NOMO-1 treated with dmso at 0.1 percent for 144 hours (cell line): Measurements from ENCODE around the gene PLA2G2C.
"Not testable (repeated sequence)": the region's sequence is repeated elsewhere in the genome, so short reads cannot be mapped to it uniquely, and the experiment has no call there.

Experiments
- DNase-seq: peaks from one replicate; lab custom pipeline; 2025; ENCODE audit not compliant: unreplicated experiment; lab: John Stamatoyannopoulos, UW

PLA2G2C gene

DNA sequence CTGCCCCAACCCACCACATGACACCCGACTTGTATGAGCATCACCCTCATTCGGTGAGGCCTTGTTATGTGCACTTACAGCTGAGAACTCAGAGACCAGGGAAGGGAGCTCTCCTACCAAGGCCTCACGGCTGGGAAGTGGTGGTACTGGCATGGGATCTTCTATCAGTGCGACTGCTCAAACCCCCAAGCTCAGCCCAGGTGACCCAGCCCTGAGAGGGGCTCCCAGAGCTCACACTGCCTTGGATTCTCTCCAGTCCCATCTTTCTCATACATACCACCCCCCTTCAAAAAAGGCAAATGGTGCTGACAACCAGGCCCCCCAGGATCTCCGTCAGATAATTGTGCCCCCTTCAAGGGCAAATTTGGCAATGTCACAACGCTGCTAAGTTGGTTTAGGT is 48.0 kb downstream of the PLA2G2C start:
- DNase-seq, result no peak

DNA sequence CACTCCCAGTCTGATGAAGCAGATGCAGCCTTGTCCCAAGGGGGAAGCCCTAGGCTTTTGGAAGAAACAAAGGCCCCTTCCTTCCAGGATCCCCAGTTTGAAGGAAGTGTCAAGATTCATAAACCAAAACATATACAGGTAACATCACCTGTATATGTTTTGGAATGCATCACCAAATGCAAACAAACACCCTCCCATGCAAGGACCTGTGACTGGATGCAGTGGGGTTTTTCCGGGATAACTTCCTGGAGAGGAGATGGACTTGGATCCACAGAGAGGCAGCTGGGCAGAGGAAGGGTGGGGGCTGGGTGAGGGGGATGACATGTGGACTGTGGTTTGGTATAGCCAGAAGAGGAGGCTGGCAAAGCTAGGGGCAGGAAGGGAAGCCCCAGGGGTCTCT is 48.7 kb downstream of the PLA2G2C start:
- no peak for DNase-seq

DNA sequence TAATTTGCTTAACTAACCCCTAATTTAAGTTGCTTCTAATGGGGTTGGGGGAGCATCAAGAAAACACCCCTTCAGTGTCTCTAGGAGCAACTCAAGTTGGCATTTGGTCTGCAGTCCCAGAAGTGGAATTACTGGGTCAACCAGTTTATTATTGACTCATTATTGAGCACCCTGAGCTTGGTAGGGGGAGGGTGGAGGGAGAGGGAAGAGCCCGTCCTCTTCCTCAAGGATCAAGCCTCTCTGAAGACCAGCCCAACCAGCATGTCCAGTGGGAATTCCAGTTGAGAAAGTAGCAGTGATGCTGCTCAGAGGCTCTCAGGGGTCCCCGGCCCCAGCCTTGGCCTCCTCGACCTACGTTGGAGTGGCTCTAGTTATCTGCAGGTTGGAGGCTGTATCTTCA is 49.3 kb downstream of the PLA2G2C start:
- no peak for DNase-seq

DNA sequence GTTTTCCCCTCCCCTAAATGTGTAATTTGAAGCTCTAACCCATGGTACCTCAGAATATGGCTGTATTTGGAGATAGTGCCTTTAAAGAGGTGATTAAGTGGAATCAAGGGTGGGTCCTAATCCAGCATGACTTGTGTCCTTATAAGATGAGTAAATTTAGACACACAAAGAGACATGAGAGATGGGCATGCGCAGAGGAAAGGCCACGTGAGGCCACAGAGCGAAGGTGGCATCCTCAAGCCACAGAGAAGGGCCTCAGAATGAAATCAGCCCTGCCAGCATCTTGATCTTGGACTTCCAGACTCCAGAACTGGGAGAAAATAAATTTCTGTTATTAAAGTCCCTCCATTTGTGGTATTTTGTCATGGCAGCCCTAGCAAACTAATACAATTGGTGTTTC is 50.1 kb downstream of the PLA2G2C start:
- no peak for DNase-seq

DNA sequence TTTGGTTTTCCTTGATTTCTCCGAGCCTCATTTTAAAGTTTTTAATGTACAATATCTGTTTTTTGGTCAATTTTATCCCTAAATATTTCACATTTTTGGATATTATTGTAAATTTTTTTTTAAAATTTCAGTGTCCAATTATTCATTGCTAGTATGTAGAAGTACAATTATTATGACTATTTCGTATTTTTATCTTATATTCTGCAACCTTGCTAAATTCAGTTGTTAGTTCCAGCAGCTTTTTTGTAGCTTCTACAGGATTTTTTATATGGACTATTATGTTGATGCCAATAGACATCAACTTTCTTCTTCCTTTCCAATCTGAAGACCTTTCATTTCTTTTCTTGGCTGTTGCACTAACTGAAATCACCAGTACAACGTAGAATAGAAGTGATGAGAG is 51.3 kb downstream of the PLA2G2C start:
- DNase-seq, result no peak

DNA sequence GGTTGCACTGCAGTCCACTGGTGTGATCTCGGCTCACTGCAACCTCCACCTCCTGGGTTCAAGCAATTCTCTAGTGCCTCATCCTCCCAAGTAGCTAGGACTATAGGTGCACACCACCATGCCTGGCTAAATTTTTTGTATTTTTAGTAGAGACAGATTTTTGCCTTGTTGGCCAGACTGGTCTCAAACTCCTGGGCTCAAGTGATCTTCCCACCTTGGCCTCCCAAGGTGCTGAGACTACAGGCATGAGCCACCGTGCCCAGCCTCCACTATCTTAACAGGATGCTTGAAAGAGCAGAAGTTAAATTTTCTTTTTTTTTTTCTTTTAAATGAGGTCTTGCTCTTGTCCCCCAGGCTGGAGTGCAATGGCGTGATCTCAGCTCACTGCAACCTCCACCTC is 55.8 kb downstream of the PLA2G2C start:
- DNase-seq, result not testable (repeated sequence)

DNA sequence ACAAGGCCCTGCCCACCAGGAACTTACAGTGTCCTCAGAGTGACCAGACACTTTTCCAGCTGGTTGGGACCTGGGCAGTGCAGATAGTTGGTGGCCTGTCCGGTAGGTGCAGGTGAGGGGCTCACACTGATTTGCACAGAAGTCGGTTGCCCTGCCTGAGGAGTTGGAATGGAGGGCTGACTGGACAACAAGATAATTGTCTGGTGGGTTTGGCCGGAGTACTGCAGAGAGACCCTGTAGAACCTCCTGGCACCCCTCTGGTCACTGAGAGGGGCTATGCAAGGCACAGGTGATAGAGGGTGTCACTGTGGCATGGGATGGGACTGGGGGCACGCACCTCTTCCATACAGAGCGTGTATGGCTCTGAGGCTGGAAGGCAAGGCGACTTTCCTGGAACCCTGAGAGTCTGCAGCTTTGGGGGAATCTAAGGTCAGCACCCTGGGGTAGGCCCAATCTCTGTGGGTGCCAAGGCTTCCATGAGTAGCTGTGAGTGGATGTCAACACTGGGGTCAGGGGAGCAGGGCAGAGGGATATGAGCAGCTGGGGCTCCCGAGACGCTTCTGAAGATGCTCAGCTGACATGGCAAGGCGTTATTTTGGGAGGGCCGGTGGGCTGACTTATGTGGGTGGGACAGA is 59.4 kb downstream of the PLA2G2C start:
- no peak for DNase-seq

DNA sequence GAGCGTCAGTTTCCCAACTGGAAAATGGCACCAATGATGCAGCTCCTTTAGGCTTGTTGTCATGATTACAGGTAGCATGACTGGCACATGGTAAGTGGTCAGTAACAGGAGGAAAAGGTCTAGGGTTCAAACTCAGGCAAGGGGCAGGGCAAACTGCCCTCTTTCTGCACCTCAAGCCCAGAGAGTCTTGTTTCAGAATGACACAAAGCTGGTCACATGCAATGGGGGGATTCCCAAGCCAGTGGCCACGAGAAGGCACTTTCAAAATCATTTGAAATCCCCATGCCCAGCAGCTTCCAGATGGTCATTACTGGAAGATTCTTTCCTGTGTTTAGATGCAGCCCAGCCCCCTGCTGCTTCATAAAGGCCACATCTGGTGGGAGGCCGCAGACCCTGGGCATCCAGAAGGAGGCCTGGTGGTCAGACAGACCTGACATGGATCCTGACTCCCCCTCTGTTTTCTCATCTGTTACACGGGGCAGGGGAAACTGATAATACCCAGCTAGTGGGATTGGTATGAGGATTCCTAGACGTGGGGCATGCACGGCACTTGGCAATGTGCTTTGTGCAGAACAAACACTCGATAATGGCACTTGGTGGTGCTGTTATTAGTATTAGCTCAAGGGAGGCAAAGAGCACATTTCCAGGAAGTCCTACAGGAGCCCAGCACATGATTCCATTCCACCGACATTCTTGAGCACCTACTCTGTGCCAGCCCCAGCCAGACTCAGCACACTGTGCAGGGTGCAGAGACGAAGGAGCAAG is 60.1 kb downstream of the PLA2G2C start:
- DNase-seq, result no peak

DNA sequence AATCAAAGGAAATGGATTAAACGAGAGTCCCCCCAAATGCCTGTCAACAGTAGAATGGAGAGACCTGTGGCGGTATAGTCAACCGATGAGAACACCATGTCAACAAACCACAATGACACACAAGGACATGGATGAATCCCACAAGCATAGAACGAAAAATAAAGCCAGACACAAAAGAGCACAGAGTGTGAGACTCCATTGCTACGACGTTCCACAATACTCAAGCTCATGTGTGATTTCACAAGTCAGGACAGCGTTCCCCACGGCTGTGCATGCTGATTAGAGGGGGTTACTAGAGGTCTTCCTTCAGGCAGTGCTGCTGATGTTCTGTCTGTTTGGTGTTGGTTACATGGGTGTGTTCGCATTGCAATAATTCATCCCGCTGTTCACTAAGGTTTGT is 61.2 kb downstream of the PLA2G2C start:
- no peak for DNase-seq

DNA sequence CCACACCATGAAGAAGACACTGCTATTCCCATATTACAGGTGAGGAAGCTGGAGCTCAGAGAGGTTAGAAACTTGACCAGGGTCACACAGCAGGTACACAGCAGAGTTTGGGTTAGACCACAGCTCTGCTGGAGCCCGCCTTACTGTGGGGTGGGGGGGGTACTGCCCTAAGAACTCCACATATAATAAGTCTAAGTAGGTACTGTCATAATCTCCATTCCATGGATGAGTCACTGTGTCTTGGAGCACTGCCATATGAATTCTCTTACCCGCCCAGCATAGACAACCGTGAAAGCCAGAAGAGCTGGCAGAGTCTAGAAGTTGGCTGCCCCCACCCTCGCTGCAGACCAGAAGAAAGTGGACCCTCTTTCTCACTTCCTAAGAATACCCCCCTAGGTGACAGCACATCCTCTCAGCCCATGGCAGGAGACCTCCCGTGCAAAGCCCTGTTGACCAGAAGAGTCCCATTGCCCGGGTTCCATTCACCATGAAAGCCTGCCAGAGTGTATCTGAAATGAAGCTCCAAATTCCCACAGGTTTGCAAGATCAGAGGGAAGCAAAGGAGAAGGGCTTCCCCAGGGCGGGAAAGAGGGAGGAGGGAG is 61.8 kb downstream of the PLA2G2C start:
- no peak for DNase-seq

DNA sequence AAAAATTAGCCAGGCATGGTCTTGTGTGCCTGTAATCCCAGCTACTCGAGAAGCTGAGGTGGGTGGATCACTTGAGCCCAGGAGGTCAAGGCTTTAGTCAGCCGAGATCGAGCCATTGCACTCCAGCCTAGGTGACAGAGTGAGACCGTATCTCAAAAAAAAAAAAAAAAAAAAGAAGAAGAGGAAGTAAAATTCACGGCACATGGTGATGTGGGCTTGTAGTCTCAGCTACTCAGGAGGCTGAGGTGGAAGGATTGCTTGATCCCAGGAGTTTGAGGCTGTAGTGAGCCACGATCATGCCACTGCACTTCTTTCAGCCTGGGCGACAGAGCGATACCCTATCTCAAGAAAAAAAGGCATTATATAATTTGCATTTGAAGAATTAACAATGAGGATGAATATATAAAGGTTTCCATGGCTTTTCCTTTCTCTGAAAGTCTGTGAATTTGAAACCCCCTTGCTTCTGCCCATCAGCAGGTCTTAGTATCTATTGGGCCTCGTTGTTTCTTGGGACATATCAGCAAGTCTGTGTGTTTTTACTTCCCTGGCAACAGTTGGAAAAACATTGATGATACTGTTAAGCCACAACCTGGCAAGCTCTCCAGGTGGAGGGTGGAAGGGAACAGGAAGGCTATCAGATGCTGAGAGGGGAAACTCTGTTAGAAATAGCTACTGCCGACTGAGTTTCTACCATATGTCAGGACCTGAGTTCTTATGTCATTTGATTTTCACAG is 62.4 kb downstream of the PLA2G2C start:
- DNase-seq, result no peak

DNA sequence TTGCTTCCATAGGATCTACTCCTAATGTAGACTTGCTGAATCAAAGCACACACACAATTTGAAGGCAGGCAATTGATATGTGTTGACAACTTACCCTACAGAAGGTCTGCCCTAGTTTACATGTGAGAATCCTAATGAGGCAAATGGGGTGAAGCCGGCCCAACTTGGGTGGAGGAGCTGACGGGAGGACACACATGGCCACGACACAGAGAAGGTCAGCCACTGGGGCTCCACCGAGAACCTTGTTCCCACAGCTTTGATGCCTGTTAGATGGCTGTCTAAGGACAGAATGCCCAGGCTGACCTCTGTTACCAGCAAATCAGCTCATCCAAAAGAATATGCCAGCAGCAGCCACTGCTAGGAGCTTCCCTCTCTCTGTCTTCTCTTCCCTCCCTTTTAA is 65.5 kb downstream of the PLA2G2C start:
- no peak for DNase-seq

DNA sequence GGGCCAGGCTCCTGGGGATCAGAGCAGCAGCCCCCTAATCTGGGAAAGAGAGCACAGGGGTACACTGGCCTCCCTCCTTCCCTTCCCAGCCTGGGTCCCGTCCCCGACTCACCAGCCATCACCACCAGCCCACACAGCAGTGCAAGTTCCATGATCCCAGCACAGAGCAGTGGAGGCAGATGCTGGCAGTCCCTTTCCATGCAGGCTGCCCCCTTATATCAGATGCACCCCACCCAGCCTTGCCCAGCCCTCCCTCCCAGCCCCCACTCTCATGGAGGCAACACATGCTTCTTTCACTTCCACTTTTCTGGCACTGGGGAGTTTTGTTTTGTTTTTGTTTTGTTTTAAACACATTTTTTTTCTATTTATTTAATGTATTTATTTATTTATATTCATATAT is 67.0 kb downstream of the PLA2G2C start, which contains the start of gene PLA2G2D:
TSS of gene PLA2G2D (minus strand) at position 190 of the 400 bp plus-strand sequence. CDS start at position 152, 38 bp downstream.
- DNase-seq, result no peak

DNA sequence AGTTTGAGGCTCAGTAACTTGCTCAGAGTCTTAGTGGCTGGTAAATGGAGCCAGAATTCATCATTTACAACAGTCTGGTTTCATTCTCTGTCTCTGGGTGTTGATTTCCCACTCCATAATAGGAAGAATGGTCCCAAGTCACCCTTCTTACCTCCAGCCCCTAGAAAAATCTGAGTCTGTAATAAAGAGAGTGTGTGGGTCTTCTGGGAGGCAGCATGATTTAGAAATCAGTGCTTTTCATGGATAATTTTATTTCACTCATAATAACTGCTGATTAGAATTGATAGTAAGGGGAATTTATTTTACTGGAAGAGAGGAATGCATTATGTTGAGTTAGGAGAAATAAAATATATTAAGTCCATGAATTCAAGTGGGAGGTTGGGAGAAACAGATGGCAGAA is 69.1 kb downstream of the PLA2G2C start:
- no peak for DNase-seq

DNA sequence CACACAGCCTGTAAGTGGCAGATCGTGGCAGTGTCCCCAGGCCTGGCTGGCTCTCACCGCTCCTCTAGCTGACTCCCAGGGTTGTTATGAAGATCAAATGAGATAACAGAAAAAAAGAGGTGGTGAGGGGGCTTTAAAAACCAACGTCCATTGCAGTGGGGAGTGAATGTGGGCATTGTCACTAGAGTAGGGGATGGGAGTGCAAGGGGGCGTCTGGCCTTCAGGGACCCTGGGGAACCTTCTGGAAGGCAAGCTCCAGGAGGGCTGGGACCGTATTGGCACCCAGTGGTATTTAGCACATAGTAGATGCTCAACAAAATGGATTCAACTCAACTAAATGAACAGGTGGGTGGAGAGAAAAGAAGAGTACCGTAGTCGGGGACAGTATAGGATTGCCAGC is 70.4 kb downstream of the PLA2G2C start:
- DNase-seq, result no peak

DNA sequence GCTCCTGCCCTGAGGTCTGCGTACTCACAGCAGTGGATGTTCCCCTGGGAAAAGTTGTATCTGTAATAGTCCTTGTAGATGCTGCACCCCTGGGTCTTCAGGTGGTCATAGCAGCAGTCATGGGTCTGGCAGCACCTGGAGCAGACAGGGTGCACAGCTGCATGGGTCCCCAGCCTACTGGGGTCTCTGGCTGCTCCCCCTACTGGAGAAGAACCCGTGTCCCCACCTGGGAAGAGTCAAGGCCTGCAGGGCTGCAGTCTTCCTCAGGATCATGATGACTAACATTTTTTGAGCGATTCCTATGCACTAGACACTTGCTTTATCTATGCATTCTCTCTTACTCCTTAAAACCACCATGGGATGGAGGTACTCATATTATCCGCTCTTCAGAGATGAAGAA is 70.8 kb downstream of the PLA2G2C start:
- DNase-seq, result no peak

DNA sequence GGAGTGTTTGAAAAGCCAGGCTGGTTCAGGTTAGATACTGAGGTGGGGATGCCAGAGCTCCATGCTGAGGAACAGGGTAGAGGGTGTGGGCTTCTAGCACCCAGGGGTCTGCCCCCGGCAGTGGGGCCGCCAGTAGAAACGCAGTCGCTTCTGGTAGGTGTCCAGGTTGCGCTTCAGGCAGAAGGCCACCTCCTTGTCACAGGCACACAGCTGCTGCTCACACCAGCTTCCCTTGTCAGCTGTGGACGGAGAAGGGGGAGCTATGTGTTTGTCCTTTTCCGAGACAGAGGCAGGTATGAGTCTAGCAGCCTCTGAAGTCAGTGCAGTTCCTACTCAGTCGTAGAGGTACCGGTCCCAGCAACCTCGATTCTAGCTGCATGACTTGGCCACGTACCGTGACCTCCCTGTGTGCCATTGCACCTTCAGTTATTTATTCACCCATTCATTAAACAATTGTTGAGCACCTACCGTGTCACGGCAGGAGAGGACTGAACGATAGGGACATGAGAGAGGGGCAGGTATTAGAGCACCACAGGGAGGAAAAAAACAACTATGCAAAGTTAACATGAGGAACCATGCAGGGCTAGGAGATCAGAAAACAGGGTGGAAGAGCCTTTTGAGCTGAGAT is 72.2 kb downstream of the PLA2G2C start:
- DNase-seq, result no peak
